ENCODE measurements around the gene ZNRF2. TPM values are rescaled to one million over a fixed set of nuclear protein-coding genes. Genes with fewer than 3 reads are reported as not detected.

ZNRF2 gene
- total and polyA plus RNA-seq, 10 of the 15 experiments (the other 5 are each of a cell fraction or from before 2014, with no cell fraction given): 1.2 to 20.4 (median 9.5) TPM

DNA sequence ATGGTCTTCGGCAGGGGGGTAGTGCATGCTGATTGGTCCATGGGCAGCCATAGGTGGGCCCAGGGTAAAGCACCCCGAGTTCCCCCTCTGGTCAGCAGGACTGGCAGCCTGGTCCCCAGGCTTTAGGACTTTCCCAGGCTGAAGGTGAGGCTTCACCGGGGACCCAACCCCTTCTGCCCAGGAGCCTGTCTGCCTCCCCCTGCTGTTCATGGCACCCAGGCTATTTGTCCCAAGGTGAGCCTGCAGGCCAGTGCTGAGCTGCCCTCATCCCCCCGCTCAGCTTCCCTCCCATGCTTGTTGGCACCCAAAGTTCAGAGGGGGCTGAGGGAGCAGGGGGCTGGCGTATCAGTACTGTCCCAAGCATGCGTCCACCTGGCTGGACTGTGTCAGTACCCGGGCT is 38.5 kb upstream of the ZNRF2 start:
- RAD21 ChIA-PET (ENCODE audit: unreplicated experiment): no interaction called here

More for the DNA sequence above, 38.5 kb upstream of the ZNRF2 start:
- no peak for DNase-seq (ENCODE audit: low read depth, low spot score)
- Histone ChIP-seq H3K79me2 (ENCODE audit: control insufficient read depth, insufficient read depth, low read length) (no peaks in the 10 kb centered on the region), H3K4me1 (ENCODE audit: control insufficient read depth, insufficient read depth, low read length) (peaks cover 9% of the 10 kb centered on the region; the same call in 1 of the 2 replicates), H4K20me1 (ENCODE audit: control insufficient read depth, insufficient read depth) (no peaks in the 10 kb centered on the region), H3K27ac (ENCODE audit: control insufficient read depth, insufficient read depth) (no peak overlapping the region), H3K9ac (ENCODE audit: control insufficient read depth, insufficient read depth, low read length) (no peak overlapping the region), H3K36me3 (ENCODE audit: control insufficient read depth in 2 of 2, insufficient read depth in 2 of 2, low read length in 1 of 2) (no peaks in the 10 kb centered on the region), H2AFZ (ENCODE audit: control insufficient read depth, low read depth, low read length) (no peak overlapping the region), H3K4me2 (ENCODE audit: control insufficient read depth, insufficient read depth) (no peak overlapping the region), H3K27me3 (replicated peaks in 1 of 2; ENCODE audit: control insufficient read depth in 2 of 2, insufficient read depth in 2 of 2, low read length in 1 of 2) (no peaks in the 10 kb centered on the region), H3K4me3 (no peak overlapping the region), H3K9me3 (replicated peaks; ENCODE audit: control insufficient read depth, insufficient read depth, low read length) (no peaks in the 10 kb centered on the region; the same call in 2 of the 3 replicates)
- intact Hi-C loops (cut with micrococcal nuclease; ENCODE audit: unreplicated experiment): no loop called here
- WGBS (ENCODE audit: insufficient coverage, insufficient replicate concordance, low lambda C conversion rate, missing lambda C conversion rate): 58% methylated on average over 7 of the region's 7 CpGs
- no peak for FAIRE-seq
- ChIA-PET SMC1A (ENCODE audit: uncharacterized antibody, unreplicated experiment) (interaction anchor here (2.0 kb wide), 1 partner anchor 70 kb away, joined by 4 read pairs; no protein-coding TSS in a partner anchor), CTCF (interaction anchor here (1.1 to 1.6 kb wide), 4 partner anchors 8 to 304 kb away, joined by 3 to 4 read pairs (median 3); no protein-coding TSS in a partner anchor), POLR2A (interaction anchor here (0.5 to 2.0 kb wide), 3 partner anchors 9 to 218 kb away, joined by 3 to 6 read pairs (median 3); no protein-coding TSS in a partner anchor)
- TF ChIP-seq PRDM15 (CRISPR knock-in tag; IDR thresholded peaks at IDR 0.05) (no peak), IKZF1 (conservative IDR thresholded peaks at IDR 0.05) (no peak), TCF7 (IDR thresholded peaks at IDR 0.05; ENCODE audit: borderline replicate concordance) (no peak), TCF12 (IDR thresholded peaks at IDR 0.05; ENCODE audit: low read depth, low read length) (no peak), SIN3A (IDR thresholded peaks at IDR 0.05; ENCODE audit: low read depth, low read length) (no peak), POU2F2 (IDR thresholded peaks at IDR 0.05; ENCODE audit: borderline replicate concordance, low read depth, low read length) (no peak)
- BruUV-seq (replicated peaks): no TSS peak
- ATAC-seq: no peak
- in situ Hi-C loops (cut with MboI): no loop called here

Measured in GM12878 (cell line).